Neutrophil (primary cell): ENCODE data around the gene HSPA4L.

Experiments
- H3K27ac ChIP-seq: fragments of 200-600 bp; sonication (generic); 2 replicates; pipeline ENCODE4 v1.5.1; 2016; ENCODE audit warnings: mild to moderate bottlenecking, moderate library complexity
- H3K27me3 ChIP-seq: fragments of 200-600 bp; sonication (generic); 2 replicates; pipeline ENCODE4 v1.6.0; 2016; ENCODE audit warnings: mild to moderate bottlenecking
- H3K36me3 ChIP-seq: fragments of 200-600 bp; sonication (generic); 2 replicates; pipeline ENCODE4 v1.5.1; 2017
- H3K4me1 ChIP-seq, 2 experiments: fragments of 200-600 bp in 1 of 2; sonication (generic) in 1 of 2; 1 replicate in 1 of 2; 2 replicates in 1 of 2; pipeline versions ENCODE4 v1.5.1 to v1.6.1; 2013 to 2016; ENCODE audit warnings: low read depth in 1 of 2, low read length in 1 of 2, mild to moderate bottlenecking in 1 of 2, moderate library complexity in 1 of 2; ENCODE audit not compliant: control insufficient read depth in 1 of 2, insufficient read depth in 1 of 2
- H3K4me3 ChIP-seq, 2 experiments: fragments of 200-600 bp in 1 of 2; sonication (generic) in 1 of 2; 1 replicate in 1 of 2; 2 replicates in 1 of 2; pipeline ENCODE4 v1.5.1; 2013 to 2016; ENCODE audit warnings: low read depth in 1 of 2, low read length in 1 of 2, mild to moderate bottlenecking in 1 of 2, moderate library complexity in 1 of 2
- H3K9me3 ChIP-seq: fragments of 200-600 bp; sonication (generic); 2 replicates; pipeline ENCODE4 v1.5.1; 2016
- CTCF ChIP-seq: fragments of 200-600 bp; sonication (generic); IDR thresholded peaks from 2 replicates; pipeline ENCODE4 v1.5.1; 2016; ENCODE audit warnings: antibody characterized with exemption

HSPA4L gene

GRCh38 chr4:127843704-127844600 is 61.8 kb downstream of the HSPA4L start:
- H3K27ac ChIP-seq, result no peak overlapping the region
- no peaks in the 10 kb centered on the region for H3K27me3 ChIP-seq
- H3K36me3 ChIP-seq, result no peaks in the 10 kb centered on the region
- no peak overlapping the region for H3K4me3 ChIP-seq
- TF ChIP-seq CTCF, result no peak
- no peaks in the 10 kb centered on the region for H3K9me3 ChIP-seq
- H3K4me1 ChIP-seq, result no peaks in the 10 kb centered on the region

GRCh38 chr4:127844601-127845116 is 62.5 kb downstream of the HSPA4L start:
- Histone ChIP-seq H3K4me3 (no peak overlapping the region), H3K36me3 (no peaks in the 10 kb centered on the region), H3K4me1 (no peaks in the 10 kb centered on the region), H3K27ac (no peak overlapping the region), H3K9me3 (no peaks in the 10 kb centered on the region), H3K27me3 (no peaks in the 10 kb centered on the region)
- TF ChIP-seq CTCF, result no peak

- Histone ChIP-seq H3K36me3 (no peaks in the 10 kb centered on the region), H3K9me3 (peaks cover 9% of the 10 kb centered on the region), H3K4me1 (no peaks in the 10 kb centered on the region), H3K4me3 (no peak overlapping the region), H3K27ac (no peak overlapping the region), H3K27me3 (no peaks in the 10 kb centered on the region)
- no peak for TF ChIP-seq CTCF
These were observed 63.9 kb downstream of the HSPA4L start for GRCh38 chr4:127846061-127846460.

GRCh38 chr4:127846765-127847164 is 64.6 kb downstream of the HSPA4L start:
- Histone ChIP-seq H3K36me3 (no peaks in the 10 kb centered on the region), H3K4me3 (no peak overlapping the region), H3K9me3 (peaks cover 9% of the 10 kb centered on the region), H3K27ac (no peak overlapping the region), H3K27me3 (no peaks in the 10 kb centered on the region), H3K4me1 (no peaks in the 10 kb centered on the region)
- TF ChIP-seq CTCF, result no peak

GRCh38 chr4:127849505-127850234 is 67.5 kb downstream of the HSPA4L start:
- H3K27ac ChIP-seq, result no peak overlapping the region
- H3K4me3 ChIP-seq, result no peak overlapping the region
- no peak for TF ChIP-seq CTCF
- H3K9me3 ChIP-seq, result peaks cover 13% of the 10 kb centered on the region
- H3K27me3 ChIP-seq, result no peaks in the 10 kb centered on the region
- H3K4me1 ChIP-seq, result no peaks in the 10 kb centered on the region
- no peaks in the 10 kb centered on the region for H3K36me3 ChIP-seq
